GM19023 (cell line): Measurements from ENCODE around the gene NXN.
"Not testable (repeated sequence)": the region's sequence is repeated elsewhere in the genome, so short reads cannot be mapped to it uniquely, and the experiment has no call there.

Source experiments
- ATAC-seq: cut with Tn5 transposase; IDR thresholded peaks from one replicate; pipeline ENCODE4 v1.9.1; 2021; ENCODE audit warnings: mild to moderate bottlenecking, moderate library complexity; ENCODE audit not compliant: unreplicated experiment

NXN gene

DNA sequence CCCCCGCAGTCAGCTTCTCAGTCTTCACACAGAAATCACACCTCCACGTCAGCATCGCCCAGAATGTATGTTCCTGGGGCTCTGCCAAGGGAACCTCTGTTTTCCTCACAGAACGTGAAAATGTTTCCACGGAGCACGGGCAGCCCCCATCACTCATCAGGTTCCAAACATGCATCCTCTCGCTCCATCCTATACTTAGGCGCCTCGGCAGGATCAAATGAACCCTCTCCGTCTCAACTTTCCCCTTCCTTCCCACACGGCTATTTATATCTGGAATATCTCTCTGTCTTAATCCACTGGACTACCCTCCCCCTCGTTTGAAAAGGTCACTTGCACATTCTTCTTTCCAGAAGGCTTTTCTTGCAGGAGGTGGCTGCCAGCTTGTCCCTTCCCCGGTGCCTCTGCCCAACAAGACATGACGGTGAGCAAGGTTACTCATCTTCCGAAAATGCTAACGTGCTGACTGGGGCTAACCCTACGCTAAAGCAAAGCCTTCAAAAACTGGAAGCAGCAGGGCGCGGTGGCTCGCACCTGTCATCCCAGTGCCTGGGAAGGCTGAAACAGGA lies 21.6 kb downstream of the NXN start:
- ATAC-seq: no peak

DNA sequence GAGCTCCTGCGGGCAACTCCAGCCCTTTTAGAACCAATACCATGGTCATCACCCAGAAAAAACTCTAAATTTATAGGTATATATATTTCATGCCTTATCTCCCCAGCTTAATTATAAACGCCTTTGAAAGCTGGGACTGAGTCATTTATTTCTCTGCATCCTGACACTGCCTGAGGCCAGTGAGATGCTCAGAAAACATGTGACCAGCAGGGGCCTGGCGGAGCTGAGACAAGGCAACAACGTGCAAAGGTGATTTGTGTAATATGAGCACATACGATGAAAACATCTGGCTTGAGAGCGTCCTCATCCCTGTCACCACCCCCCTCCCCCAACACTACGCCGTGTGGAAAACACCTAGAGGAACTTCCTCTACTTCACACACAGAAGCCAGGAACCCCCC lies 22.7 kb downstream of the NXN start:
- no peak for ATAC-seq

DNA sequence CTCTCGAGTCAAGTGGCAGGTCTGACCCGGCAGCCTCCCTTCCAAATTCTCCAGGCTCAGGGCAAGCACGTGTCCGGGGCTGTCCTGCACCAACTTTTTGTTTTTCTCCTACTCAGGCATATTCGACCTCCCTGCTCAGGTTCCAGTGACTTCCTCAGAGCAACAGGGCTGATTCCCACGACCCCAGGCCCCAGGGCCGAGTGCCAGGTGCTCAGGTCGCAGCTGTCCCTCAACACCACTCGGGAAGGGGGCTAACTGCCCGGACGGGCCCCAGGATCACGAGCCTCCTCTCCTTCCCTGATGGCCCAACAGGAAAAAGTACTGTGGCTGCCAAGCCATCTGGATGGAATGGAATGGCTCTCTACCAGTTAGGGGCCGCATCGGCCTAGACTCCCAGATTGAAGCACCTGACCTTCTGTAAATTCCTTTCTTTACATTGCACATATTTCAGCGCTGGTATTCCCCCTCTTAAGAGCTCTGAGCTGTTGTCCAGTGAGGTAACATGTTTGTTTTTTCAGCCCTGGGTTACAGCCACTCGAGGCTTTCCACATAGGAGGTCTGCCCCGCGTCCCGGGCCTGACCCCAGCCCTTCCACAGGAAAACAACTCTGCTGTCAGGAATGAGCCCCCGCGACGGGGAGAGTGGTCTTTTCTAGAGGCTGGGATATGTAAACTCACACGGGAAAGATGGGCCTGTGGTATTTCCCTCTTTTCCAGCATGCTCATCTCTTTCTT lies 25.0 kb downstream of the NXN start:
- ATAC-seq: no peak

DNA sequence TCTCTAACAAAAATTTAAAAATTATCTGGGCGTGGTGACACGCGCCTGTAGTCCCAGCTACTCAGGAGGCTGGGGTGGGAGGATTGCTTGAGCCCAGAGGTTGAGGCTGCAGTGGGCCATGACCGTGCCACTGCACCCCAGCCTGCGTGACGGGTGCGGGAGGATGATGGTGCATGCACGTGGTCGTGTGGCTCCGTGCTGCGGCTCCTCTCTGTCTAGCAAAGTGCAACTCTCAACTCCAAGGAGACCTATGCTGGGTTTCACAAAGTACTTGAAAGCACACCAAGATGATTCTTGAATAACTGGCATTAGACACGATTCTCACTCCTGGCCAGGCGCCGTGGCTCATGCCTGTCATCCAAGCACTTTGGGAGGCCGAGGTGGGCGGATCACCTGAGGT lies 25.8 kb downstream of the NXN start:
- ATAC-seq: no peak

DNA sequence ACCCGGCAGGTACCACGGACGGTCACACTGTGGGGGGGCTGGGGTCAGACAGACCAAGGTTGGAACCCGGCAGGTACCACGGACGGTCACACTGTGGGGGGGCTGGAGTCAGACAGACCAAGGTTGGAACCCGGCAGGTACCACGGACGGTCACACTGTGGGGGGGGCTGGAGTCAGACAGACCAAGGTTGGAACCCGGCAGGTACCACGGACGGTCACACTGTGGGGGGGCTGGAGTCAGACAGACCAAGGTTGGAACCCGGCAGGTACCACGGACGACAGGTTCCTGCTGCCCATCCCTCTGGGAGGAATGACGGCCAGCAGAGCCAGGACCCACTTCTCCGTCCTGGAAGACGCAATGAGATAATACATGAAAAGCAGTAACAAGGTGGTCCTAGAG lies 27.0 kb downstream of the NXN start:
- ATAC-seq: not testable (repeated sequence)

DNA sequence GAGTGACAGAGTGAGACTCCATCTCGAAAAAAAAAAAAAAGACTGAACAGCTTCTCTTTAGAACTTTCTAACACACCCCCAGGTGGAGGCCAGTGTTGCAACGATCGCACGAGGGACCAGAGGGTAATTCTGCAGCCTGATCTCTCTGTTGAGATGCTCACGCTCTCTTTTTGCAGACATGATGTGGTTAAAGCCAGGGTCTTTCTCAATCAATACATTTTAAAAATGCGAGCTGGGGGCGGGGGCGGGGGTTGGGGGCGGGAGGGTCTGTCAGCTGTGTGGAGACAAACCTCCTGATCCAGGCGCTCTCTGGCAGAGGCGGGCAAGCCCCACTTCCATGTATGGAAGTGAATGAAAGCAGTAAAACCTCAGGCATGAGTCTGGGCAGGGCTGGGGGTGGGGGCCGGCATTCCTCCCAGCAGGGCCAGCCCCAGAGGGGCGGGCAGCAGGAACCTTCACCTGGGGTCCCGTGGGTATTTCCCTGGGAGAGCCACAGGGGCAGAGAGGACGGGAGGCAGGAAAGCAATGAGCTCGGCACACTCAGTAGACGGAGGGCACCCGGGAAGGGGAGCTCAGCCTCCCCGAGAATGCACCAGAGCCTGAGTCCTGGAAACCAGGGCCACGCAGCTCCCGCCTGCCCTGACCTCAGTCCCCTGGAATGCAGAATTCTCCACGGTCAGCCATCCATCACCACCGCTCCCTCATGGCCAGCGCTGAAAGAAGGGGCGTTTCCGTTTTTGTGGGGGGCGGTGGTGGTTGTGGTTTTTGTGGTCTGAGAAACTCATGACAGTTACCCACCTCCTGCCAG lies 28.0 kb downstream of the NXN start:
- no peak for ATAC-seq

DNA sequence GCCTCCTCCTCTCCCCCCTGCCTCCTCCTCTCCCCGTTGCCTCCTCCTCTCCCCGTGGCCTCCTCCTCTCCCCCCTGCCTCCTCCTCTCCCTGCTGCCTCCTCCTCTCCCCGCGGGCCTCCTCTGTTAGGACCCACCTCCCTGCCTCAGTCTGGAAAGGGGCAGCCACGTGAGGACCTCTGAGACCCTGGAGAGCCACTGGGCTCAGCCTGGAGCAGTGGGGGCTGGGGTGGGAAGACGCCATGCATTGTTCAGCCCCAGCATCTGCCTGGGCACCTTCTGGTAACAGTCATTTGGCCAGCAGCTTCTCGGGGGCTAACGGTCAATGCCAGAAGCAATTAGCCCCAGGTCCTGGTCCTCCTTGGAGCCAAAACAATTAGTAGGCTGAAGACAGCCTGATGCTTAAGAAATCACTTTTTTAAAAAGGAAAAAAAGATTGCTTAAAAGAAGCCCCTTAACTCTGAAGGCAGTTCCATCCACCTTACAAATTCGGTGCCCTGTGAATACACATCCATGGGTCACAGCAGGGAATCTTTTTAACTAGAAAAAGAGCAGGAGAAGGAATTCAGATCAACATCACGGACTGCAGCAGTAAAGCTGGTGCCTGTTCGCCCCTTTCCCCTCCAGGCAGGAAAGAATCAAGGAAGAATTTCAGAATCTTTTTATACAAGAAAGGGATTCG lies 29.8 kb downstream of the NXN start:
- ATAC-seq: no peak

DNA sequence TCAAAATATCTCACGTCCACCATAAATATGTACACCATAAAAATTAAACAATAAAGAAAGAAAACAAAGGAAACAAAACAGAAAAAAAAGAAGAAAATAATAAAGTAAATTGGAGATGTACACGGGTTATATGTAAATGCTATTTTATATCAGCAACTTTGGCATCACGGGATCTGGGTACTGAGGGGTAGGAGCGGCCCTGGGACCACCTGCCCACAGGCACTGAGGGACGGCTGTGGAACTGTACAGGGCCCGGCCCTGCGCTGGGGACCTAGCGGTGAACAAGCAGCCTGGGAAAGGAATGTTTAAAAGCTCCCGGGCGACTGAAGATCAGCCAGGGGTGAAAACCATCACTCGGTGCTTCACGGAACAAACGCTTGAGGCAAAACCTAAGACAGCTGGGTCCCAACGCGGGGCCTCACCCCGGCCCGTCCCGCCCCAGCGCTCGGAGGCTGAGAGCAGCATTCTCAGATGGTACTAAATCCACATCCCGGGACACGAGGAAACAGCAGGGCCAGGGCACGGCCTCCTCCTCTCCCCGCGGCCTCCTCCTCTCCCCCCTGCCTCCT lies 31.2 kb downstream of the NXN start:
- ATAC-seq: no peak

DNA sequence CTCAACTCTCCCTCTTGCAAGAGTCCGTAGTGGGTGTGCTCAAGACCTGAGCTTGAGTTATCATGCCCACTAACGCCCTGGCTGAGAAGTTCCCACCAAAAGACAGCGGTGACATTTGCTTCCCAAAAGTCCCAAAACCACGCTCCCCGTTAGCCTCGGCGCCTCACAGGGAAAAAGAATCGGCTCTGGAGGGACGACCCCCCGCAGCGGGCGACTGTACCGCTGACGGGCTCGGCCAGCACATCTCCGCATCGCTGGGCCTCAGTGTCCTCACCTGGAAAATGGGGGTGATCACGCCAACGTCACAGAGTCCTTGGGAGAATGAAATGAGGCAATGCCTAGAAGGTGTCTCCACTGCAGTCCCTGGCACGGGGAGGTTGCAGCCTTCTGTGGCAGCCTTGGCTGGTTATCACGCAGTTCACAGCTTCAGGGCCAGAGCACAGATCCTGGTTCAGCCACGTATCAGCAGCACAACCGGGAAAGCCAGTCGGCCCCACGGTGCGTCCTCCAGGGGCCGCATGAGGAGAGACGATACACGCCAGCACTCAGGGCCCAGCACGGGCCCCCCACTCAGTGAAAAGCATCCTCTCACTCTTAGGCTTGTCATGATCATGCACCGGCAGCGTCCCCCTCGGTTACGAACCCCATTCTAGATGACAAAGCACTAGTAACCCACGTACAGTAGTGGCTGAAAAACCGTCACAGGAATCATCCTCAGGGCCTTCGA lies 32.9 kb downstream of the NXN start:
- no peak for ATAC-seq

DNA sequence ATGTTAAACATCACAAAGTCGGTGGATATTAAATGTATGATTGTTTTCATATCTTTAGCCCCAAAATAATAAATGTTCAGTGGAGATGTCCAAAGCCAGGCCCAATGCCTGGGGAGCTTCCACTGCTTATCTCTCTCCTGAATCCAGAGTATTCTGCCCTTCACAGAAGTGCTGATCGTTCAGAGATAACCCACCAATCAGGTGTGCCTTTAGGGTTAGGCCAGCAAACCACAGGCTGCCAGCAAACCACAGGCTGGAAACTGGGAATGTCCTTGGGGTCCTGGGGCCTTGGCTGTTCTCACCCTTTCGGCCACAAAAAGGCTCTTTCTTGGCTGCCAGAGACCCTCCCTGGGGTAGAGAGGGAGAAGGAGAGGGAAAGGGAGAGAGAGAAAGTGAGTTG lies 33.9 kb downstream of the NXN start:
- ATAC-seq: no peak

DNA sequence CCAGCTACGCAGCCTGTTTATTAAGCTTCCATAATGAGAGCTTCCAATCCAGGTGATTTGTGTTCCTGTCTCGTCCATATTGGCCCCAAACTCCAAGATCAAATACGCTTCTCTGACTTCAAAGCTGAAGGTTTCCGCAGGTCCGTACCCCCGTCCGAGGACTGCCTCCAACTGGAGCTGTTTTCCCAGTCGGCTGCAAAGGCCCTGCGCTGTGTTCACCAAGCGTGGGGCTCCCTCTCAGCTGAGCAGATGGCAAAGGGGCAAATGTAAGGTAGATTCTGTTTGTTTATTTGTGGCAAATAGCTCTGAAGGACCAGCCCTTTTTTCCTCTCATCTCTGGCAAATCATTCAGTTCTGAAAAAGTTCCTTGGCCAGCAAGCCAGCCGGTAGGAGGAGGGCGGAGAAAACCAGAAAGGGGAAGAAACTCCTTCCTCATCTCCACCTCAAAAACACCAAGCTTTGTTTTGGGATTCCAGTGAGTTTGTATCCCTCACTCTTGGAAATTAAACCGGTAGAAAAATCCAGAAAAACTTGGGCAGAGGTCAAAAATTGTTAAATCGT lies 35.2 kb downstream of the NXN start:
- ATAC-seq: no peak

DNA sequence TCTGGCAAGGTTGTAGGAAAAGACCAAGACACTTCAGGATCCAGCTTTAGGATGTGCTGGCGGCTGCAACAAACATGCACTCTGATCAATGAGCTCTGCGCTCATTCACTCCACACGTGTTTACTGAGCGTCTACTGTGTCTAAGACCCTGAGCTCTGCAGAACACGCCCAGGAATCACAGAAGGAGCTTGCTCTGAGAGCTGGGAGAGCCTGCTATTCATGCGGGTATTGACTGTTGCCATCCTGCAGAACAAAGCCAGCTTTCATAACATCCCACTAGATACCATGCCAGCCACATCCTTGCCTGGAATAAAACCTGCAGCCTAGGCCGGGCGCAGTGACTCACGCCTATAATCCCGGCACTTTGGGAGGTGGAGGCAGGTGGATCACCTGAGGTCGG lies 44.1 kb downstream of the NXN start:
- ATAC-seq: no peak

DNA sequence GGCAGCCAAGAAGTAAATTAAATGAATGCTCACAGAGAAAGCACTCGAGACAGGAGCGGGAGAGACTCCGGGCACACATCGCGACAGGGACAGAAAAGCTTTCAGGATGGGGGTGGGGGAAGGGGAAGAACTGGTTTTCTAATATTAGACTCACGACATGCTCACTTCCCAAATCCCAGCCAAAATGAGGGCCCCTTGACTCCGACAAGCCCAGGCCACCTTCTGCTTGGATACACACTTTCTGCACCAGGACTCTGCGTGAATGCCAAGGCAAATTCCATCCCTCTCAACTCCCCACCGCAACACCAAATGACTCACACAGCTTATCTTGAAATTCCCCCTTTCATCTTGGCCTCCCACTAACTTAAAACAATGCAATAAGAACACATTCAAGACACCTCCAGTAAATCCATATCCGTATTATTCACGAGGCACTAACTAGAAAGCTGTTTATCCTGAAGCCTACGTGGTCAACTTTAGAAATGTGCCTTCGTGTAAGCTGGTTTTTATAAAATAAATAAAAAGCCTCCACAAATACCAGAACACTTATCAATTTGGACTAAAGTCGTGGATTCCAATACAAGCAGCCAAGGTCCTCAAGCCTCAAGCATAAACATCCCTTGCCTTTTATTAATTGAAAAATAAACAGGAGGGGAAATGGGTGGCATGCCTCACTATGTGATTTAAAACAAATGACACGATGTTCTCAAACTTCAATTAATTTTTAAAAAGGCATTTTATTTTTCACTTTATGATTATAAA lies 46.1 kb downstream of the NXN start:
- ATAC-seq: no peak

DNA sequence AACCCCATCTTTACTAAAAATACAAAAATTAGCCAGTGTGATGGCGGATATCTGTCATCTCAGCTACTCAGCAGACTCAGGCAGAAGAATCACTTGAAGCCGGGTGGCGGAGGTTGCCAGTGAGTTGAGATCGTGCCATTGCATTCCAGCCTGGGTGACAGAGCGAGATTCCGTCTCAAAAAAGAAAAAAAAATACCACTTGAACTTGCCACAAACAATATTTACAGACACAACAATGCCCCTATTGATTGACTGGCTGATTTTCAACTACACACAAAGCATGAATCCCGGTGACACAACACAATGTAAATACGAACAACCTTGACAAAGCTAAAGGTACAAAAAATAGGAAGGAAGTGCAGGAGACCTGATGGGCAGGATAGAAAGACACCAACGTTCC lies 49.3 kb downstream of the NXN start:
- no peak for ATAC-seq

DNA sequence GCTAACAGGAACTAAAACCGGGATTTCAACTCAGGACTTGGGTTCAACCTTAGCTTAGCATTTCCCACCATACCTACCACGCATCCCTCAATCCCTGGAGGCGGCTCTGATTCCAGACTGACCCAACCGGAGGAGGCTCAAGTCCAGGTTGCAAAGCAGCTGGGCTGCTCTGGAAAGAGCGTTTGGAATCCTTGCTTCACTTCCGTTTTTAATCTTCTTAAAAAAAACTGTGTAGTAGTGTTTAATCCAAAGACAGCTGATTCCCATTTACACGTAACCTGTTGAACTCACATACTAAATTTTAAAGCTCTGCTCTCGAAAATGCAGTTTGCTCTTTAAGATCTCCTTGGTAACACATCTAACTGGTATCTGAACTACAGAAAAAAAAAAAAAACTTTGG lies 50.0 kb downstream of the NXN start:
- ATAC-seq: no peak

DNA sequence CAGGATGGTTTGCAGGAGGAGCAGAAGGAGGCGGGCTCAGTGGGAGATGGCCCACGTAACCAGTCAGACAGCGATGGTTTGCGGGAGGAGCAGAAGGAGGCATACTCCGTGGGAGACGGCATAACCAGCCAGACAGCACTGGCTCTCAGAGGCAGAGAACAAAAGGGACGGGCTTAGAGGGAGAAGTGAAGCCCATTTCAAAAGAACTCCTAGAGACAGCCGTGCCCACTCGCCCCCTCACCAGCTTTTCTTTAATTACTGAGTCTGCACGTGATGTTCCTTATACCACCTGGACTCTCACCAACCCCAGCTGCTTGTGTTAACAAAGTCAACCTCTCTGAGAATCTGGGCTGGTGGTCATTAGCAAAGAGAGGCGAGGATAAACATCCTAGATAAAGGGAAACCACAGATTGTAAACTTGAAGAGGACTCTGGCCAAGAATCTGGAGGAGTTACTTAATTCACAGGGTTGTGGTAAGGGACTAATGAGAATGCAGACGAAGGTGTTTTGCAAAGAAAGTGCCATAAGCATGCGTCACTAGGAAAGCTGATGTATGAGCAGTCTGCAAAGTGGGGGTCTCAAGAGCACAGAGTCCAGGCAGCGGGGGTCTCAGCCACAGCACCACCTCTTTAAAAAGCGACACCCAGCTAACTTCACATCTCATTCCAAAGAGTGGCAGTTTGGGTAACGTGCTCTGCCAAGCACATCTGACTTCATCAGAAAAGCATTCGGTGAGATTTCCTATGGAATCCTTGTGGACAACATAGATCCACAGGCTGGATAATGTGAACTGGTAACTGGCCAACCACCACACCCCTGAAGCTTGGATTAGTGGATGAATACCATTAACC lies 51.7 kb downstream of the NXN start:
- ATAC-seq: no peak

DNA sequence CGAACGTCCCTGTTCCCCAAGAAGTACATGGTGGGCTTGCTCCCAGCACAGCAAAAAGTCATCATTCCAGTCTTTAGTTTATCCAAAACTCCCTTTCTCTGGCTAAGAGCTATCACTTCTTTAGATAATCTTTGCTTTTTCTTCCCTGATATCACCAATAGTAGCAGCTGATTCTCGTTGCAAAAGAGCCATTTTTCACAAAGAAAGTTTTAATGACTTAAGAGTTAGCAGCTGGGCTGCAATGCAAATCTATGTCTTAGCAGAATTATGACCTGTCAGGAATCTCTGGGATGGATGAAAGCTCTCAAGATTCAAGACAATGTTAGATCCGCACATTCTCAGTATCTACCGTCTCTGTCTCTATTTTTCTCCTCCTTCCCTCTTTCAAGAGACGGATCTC lies 53.8 kb downstream of the NXN start:
- no peak for ATAC-seq

DNA sequence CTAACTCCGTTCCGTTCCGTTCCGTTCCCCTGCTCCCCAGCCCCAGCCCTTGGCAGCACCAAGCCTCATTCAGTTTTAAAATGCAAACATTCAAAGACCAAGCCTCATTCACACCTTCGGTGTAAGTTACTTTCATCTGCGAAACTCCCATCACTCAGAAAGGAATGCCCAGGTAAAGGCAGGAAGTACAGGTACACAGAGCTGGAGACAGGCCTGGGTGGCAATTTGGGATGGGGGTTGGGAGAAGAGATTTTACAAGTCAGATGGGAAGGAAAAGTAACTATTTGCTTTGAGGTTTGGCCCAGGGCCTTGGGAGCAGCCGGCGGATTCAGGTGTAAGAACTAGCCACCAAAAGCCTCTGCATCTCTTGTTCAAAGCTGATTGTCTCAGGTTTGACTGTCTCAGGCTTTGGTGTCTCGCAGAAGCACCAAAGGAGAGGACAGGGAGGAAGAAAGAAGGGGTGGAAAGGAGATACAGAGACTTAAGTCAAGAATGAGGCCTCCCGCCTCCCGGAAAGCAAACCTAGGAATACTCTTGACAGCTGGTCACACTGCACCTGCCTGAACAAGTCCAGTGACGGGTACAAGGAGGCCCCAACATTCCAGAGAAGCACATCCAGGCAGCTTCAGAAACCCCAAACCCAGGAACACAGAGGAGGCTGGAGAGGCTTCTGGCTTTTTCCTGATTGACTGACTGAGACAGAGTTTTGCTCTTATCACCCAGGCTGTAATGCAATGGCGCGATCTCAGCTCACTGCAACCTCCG lies 54.7 kb downstream of the NXN start:
- ATAC-seq: no peak
